ENCODE data around the gene SMPD4.

DNA sequence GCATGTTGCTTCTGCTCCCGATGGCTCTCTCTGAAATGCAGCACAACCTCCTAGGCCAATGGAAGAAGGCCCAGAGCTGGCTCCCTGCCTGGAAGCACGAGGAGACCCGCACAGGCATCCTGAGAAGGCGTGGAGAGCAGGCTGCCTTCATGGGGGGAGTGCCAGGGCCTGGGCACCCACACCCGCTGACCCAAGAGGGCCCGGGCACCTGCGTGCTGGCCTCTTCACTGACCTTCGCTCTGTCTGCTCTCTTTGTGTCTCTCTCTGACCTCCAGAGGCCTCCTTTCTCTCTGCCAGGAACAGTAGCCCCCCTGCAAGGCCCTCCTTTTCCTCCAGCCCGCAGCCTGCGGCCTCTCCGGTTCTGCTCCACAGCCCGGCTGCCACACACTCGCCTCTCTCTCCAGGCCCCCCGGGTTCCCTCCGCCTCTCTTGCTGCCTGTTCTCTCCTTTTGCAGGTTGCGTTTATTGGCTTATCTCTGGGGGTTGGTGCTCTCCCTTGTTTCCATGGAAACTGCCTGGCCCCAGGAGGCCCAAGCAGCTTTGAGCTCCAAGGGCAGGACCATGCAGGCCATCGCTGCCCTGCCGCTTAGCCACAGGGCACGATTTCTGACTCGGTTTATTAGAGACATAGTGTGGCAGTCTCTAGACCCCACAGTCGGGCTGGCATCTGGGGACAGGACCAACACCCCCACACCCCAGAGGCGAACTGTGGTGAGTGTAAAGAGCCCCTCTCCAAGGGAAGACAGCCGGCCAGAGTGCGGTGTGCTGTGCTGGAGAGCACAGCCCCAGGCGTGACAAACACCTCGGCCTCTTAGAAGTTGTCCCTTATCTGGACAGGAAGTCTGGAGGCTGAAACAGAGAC lies 2.3 kb upstream of the SMPD4 start:
- no peak for TF ChIP-seq REST (IDR thresholded peaks at IDR 0.05; ENCODE audit: insufficient read depth in 1 of 2, low read depth in 2 of 2, low read length in 2 of 2)
- no peak for TF ChIP-seq POLR2AphosphoS5 (IDR thresholded peaks at IDR 0.05; ENCODE audit: low read depth, low read length)
- TF ChIP-seq TAF1 (IDR thresholded peaks at IDR 0.05; ENCODE audit: borderline replicate concordance, insufficient read depth, low read length) = no peak
